ENCODE data around the gene PCLO.
"Not testable (repeated sequence)": the region's sequence is repeated elsewhere in the genome, so short reads cannot be mapped to it uniquely, and the experiment has no call there.

PCLO gene

GRCh38 chr7:83141927-83142326, 20.8 kb downstream of the PCLO start:
- no peak for DNase-seq

- peak; percentile 78 for DNase-seq
Observed at GRCh38 chr7:83130623-83131545, 31.8 kb downstream of the PCLO start.

GRCh38 chr7:83130191-83130590, 32.5 kb downstream of the PCLO start:
- DNase-seq = no peak

- no peak for DNase-seq
Observed at GRCh38 chr7:83119494-83119893, 43.2 kb downstream of the PCLO start.

GRCh38 chr7:83119026-83119382, 43.7 kb downstream of the PCLO start:
- DNase-seq = no peak

GRCh38 chr7:83118347-83119025, 44.2 kb downstream of the PCLO start:
- no peak for DNase-seq

GRCh38 chr7:83117466-83117865, 45.2 kb downstream of the PCLO start:
- DNase-seq = no peak

GRCh38 chr7:83111391-83111790, 51.3 kb downstream of the PCLO start:
- no peak for DNase-seq

GRCh38 chr7:83109352-83109751, 53.3 kb downstream of the PCLO start:
- DNase-seq = no peak

- no peak for DNase-seq
Observed at GRCh38 chr7:83105948-83106347, 56.7 kb downstream of the PCLO start.

- DNase-seq = no peak
Observed at GRCh38 chr7:83105063-83105462, 57.6 kb downstream of the PCLO start.

GRCh38 chr7:83101530-83101929, 61.2 kb downstream of the PCLO start:
- no peak for DNase-seq

- no peak for DNase-seq
Observed at GRCh38 chr7:83096065-83096580, 66.6 kb downstream of the PCLO start.

- DNase-seq = no peak
Observed at GRCh38 chr7:83085299-83085698, 77.4 kb downstream of the PCLO start.

- not testable (repeated sequence) for DNase-seq
Observed at GRCh38 chr7:83079879-83080278, 82.8 kb downstream of the PCLO start.

- DNase-seq = no peak
Observed at GRCh38 chr7:83077328-83077727, 85.4 kb downstream of the PCLO start.

GRCh38 chr7:83072576-83073517, 89.8 kb downstream of the PCLO start:
- no peak for DNase-seq

GRCh38 chr7:83065714-83066113, 97.0 kb downstream of the PCLO start:
- DNase-seq = no peak

GRCh38 chr7:83060218-83060617, 102.5 kb downstream of the PCLO start:
- DNase-seq = peak; percentile 84

- DNase-seq = no peak
Observed at GRCh38 chr7:83058667-83059066, 104.0 kb downstream of the PCLO start.

GRCh38 chr7:83055197-83055596, 107.5 kb downstream of the PCLO start:
- no peak for DNase-seq

GRCh38 chr7:83054472-83054871, 108.2 kb downstream of the PCLO start:
- DNase-seq = no peak

- DNase-seq = no peak
Observed at GRCh38 chr7:83053965-83054364, 108.7 kb downstream of the PCLO start.
